HEK293 (cell line): ENCODE measurements around the gene TMEM11.

Source experiments
- CTCF ChIP-seq: fragments of 450-650 bp; formaldehyde crosslinking; IDR thresholded peaks from 2 replicates; pipeline ENCODE4 v1.5.1; 2016; ENCODE audit warnings: missing biosample characterization, missing genetic modification characterization
- PBX3 ChIP-seq: sonication (generic); formaldehyde crosslinking; IDR thresholded peaks from 2 replicates; pipeline ENCODE4 v1.8.1; 2022; ENCODE audit warnings: mild to moderate bottlenecking, moderate library complexity, missing genetic modification reagents
- PRDM10 ChIP-seq: fragments of 450-650 bp; formaldehyde crosslinking; IDR thresholded peaks from 2 replicates; pipeline ENCODE4 v1.5.1; 2016; ENCODE audit warnings: missing biosample characterization, missing genetic modification characterization
- ZBTB1 ChIP-seq: fragments of 450-650 bp; formaldehyde crosslinking; IDR thresholded peaks from 2 replicates; pipeline ENCODE4 v1.5.1; 2016; ENCODE audit warnings: missing biosample characterization, missing genetic modification characterization
- ZBTB17 ChIP-seq: fragments of 450-650 bp; formaldehyde crosslinking; IDR thresholded peaks from 2 replicates; pipeline ENCODE4 v1.5.1; 2016; ENCODE audit warnings: missing biosample characterization, missing genetic modification characterization
- ZNF354C ChIP-seq: fragments of 450-650 bp; formaldehyde crosslinking; IDR thresholded peaks from 2 replicates; pipeline ENCODE4 v1.5.1; 2016; ENCODE audit warnings: missing biosample characterization, missing genetic modification characterization, low read depth, borderline replicate concordance
- ZNF473 ChIP-seq: fragments of 450-650 bp; formaldehyde crosslinking; IDR thresholded peaks from 2 replicates; pipeline ENCODE4 v1.5.1; 2017; ENCODE audit warnings: missing biosample characterization, missing genetic modification characterization

- TF ChIP-seq ZBTB17 (no peak), CTCF (tag by site-specific recombination) (no peak), PBX3 (CRISPR knock-in tag) (no peak), ZNF354C (tag by site-specific recombination) (no peak), ZNF473 (tag by site-specific recombination) (no peak), PRDM10 (no peak), ZBTB1 (tag by site-specific recombination) (no peak)
Measured at GRCh38 chr17:21249086-21249795, 35.3 kb upstream of the TMEM11 start.
